ENCODE measurements around the gene GATAD2A.
"Not testable (repeated sequence)": the region's sequence is repeated elsewhere in the genome, so short reads cannot be mapped to it uniquely, and the experiment has no call there.

The GATAD2A gene

DNA sequence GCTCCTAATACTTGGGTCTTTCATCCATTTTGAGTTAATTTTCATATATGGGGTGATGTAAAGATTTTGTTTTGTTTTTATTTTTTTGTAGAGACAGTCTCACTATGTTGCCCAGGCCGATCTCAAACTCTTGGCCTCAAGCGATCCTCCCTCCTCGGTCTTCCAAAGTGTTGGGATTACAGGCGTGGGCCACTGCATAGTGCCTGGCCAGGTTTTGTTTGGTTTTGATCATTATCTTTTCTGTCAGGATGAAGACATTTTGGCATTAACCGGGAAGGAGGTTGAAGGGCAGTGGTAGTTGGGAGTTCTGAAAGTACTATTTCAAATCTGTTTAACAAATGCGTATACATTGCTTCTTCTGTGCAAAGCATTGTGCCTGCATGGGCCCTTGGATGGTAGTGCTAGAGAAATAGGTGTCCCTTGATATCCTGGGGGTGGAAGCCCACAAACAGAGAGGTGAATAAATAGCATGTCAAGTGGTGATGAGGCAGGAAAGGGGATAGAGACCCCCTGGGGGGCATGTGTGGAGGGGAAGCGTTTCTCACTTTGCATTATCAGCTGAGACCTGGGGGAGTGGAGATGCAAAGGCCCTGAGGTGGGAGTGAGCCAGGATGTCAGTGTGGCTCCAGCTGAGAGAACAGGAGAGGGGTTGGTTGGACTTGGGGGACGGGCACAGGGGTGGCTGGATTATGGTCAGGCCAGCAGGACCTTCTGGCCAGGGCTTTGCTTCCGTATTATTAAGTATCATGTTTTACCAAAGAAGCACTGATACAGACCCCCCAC lies 41.4 kb downstream of the GATAD2A start:
- DNase-seq (ENCODE audit: low read depth in 1 of 2, low spot score in 1 of 2) = no peak

- DNase-seq (ENCODE audit: low read depth in 1 of 2, low spot score in 1 of 2) = no peak
Observed at GRCh38 chr19:19447536-19448237, 42.2 kb downstream of the GATAD2A start.

DNA sequence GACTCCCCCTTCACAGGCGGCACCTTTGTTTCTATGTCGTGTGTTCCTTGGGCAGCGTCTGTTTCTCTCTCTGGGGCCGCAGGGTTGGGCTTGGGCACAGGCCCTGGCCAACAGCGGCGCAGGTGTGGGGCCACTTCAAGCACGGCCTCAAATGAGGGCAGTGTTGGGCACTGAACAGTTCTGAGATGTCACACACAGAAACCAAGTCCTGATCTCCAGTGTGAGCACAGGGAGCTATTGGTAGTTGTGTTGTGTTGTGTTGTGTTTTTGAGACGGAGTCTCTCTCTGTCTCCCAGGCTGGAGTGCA lies 42.7 kb downstream of the GATAD2A start:
- no peak for DNase-seq (ENCODE audit: low read depth in 1 of 2, low spot score in 1 of 2)

- DNase-seq (ENCODE audit: low read depth in 1 of 2, low spot score in 1 of 2) = no peak
Observed at GRCh38 chr19:19451429-19452242, 46.2 kb downstream of the GATAD2A start.

- no peak for DNase-seq (ENCODE audit: low read depth in 1 of 2, low spot score in 1 of 2)
Observed at GRCh38 chr19:19452243-19453124, 47.0 kb downstream of the GATAD2A start.

GRCh38 chr19:19453125-19453454 lies 47.6 kb downstream of the GATAD2A start:
- no peak for DNase-seq (ENCODE audit: low read depth in 1 of 2, low spot score in 1 of 2)

GRCh38 chr19:19455166-19455919 lies 49.9 kb downstream of the GATAD2A start:
- DNase-seq (ENCODE audit: low read depth in 1 of 2, low spot score in 1 of 2) = not testable (repeated sequence)

- DNase-seq (ENCODE audit: low read depth in 1 of 2, low spot score in 1 of 2) = no peak
Observed at GRCh38 chr19:19457671-19458070, 52.2 kb downstream of the GATAD2A start.

DNA sequence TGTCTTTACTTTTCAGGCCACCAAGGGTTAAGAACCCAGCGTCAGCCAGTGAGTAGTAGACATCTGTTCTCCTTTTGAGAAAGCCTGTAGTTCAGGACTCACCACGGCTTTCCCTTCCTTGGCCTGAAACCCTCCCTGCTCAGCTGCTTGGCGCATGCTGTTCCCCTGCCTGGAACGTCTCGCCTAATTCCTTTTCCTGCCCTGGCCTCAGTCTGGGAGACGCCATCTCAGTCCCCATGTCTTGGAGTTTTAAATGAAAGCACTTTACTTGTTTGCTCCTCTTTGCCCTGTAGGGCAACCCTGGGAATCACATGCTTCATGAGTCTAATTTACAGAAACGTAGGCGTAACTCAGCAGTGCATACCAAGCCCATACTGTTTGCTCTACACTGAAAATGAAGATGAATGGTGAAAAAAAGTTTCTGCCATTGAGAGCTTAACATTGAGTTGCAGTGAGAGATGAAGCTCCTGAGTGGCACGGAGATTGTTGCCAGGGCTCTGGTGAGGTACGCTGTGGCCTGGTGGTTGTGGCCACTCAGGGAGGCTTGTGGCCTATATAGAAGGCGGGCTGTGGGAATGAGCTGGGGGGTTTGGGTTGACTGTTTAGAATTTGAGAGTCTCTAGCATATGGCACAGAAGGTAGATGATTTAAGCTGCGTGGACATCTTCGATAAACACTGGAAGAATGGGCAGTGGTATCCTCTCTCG lies 52.8 kb downstream of the GATAD2A start:
- DNase-seq (ENCODE audit: low read depth in 1 of 2, low spot score in 1 of 2) = no peak

DNA sequence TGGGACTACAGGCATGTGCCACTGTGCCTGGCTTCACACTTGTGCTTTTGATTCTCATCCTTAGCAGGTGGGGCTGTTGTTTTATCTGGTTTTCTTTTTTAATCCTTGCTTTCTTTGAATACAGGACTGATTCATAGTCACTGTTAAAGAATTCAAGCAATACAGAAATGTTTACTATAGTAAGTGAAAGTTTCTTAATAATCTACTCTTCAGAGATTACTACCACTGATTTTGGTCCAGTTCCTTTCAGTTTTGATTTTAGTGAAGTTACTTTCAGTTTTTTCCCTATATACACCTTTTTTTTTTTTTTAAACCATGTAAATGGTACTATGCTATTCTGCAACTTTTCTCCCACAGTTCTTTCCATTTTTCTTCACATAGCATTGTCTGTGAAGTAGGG lies 53.6 kb downstream of the GATAD2A start:
- no peak for DNase-seq (ENCODE audit: low read depth in 1 of 2, low spot score in 1 of 2)

GRCh38 chr19:19459707-19460251 lies 54.3 kb downstream of the GATAD2A start:
- DNase-seq (ENCODE audit: low read depth in 1 of 2, low spot score in 1 of 2) = peak; percentile 36 to 38

- DNase-seq (ENCODE audit: low read depth in 1 of 2, low spot score in 1 of 2) = no peak
Observed at GRCh38 chr19:19460258-19460731, 54.8 kb downstream of the GATAD2A start.

DNA sequence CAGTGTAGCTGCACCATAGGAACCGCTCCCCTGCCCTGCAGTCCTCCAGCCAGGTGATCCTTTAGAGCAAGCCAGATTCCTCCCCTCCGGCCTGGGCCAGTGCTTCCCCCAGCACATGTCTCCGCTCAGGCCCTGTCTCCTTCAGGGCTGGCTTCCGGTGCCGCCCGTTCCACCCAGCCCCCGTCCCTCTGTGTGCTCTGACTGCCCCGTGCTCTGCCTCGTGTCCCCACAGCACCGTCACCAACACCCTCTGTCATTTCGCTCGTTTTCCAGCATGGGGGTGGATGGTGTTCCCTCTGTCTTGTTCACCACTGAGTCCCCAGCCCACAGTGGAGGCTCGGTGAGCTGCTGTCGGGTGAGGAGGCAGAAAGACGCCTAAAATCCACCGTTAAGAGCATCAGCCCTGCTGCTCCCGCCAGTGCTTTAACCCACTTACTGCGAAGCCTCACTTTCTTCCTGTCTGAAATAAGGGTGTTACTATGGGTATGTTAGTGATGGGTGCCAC lies 55.3 kb downstream of the GATAD2A start:
- DNase-seq (ENCODE audit: low read depth in 1 of 2, low spot score in 1 of 2) = peak; percentile 26 to 38

GRCh38 chr19:19461306-19461670 lies 55.8 kb downstream of the GATAD2A start:
- no peak for DNase-seq (ENCODE audit: low read depth in 1 of 2, low spot score in 1 of 2)

GRCh38 chr19:19461671-19462622 lies 56.5 kb downstream of the GATAD2A start:
- no peak for DNase-seq (ENCODE audit: low read depth in 1 of 2, low spot score in 1 of 2)

GRCh38 chr19:19463348-19464117 lies 58.1 kb downstream of the GATAD2A start:
- DNase-seq (ENCODE audit: low read depth in 1 of 2, low spot score in 1 of 2) = no peak
